ENCODE data around the gene FBXO34.

Gene FBXO34

GRCh38 chr14:55274146-55274545, 2.9 kb downstream of the FBXO34 start:
- no peaks in the 10 kb centered on the region for H3K9me3 Mint-ChIP-seq

GRCh38 chr14:55274751-55275150, 3.5 kb downstream of the FBXO34 start:
- DNase-seq = no peak
- Mint-ChIP-seq H3K27me3 (ENCODE audit: low read depth, poor library complexity) (peaks cover 4% of the 10 kb centered on the region), H3K4me1 (peaks cover 23% of the 10 kb centered on the region), H3K4me3 (no peak overlapping the region), H3K27ac (no peak overlapping the region), H3K9me3 (peaks cover 4% of the 10 kb centered on the region), H3K36me3 (ENCODE audit: low read depth) (peaks cover 39% of the 10 kb centered on the region)
- no peak for TF ChIP-seq CTCF (IDR thresholded peaks at IDR 0.05)

More at GRCh38 chr14:55274146-55274545, 2.9 kb downstream of the FBXO34 start:
- no peak for DNase-seq
- H3K27ac Mint-ChIP-seq = no peak overlapping the region
- peaks cover 33% of the 10 kb centered on the region for H3K36me3 Mint-ChIP-seq (ENCODE audit: low read depth)
- peaks cover 5% of the 10 kb centered on the region for H3K27me3 Mint-ChIP-seq (ENCODE audit: low read depth, poor library complexity)
- peaks cover 23% of the 10 kb centered on the region for H3K4me1 Mint-ChIP-seq
- TF ChIP-seq CTCF (IDR thresholded peaks at IDR 0.05) = no peak
- H3K4me3 Mint-ChIP-seq = no peak overlapping the region

GRCh38 chr14:55276736-55277135, 5.5 kb downstream of the FBXO34 start:
- Mint-ChIP-seq H3K27ac (no peak overlapping the region), H3K4me1 (peaks cover 24% of the 10 kb centered on the region)

GRCh38 chr14:55277972-55278740, 6.9 kb downstream of the FBXO34 start:
- H3K4me3 Mint-ChIP-seq = no peak overlapping the region
- peaks cover 21% of the 10 kb centered on the region for H3K4me1 Mint-ChIP-seq
- no peak overlapping the region for H3K27ac Mint-ChIP-seq
- H3K9me3 Mint-ChIP-seq = peaks cover 9% of the 10 kb centered on the region
- DNase-seq = no peak
- peaks cover 49% of the 10 kb centered on the region for H3K36me3 Mint-ChIP-seq (ENCODE audit: low read depth)
- H3K27me3 Mint-ChIP-seq (ENCODE audit: low read depth, poor library complexity) = peaks cover 4% of the 10 kb centered on the region
- no peak for TF ChIP-seq CTCF (IDR thresholded peaks at IDR 0.05)

More at GRCh38 chr14:55276736-55277135, 5.5 kb downstream of the FBXO34 start:
- Mint-ChIP-seq H3K27me3 (ENCODE audit: low read depth, poor library complexity) (no peaks in the 10 kb centered on the region), H3K36me3 (ENCODE audit: low read depth) (peaks cover 49% of the 10 kb centered on the region), H3K4me3 (no peak overlapping the region), H3K9me3 (peaks cover 9% of the 10 kb centered on the region)
- no peak for TF ChIP-seq CTCF (IDR thresholded peaks at IDR 0.05)
- no peak for DNase-seq

GRCh38 chr14:55279384-55279783, 8.2 kb downstream of the FBXO34 start:
- Mint-ChIP-seq H3K27ac (no peak overlapping the region), H3K4me3 (no peak overlapping the region), H3K36me3 (ENCODE audit: low read depth) (peaks cover 40% of the 10 kb centered on the region), H3K9me3 (peaks cover 9% of the 10 kb centered on the region), H3K27me3 (ENCODE audit: low read depth, poor library complexity) (peaks cover 4% of the 10 kb centered on the region), H3K4me1 (peaks cover 16% of the 10 kb centered on the region)
- TF ChIP-seq CTCF (IDR thresholded peaks at IDR 0.05) = no peak
- DNase-seq = no peak

GRCh38 chr14:55281316-55281839, 10.2 kb downstream of the FBXO34 start:
- TF ChIP-seq CTCF (IDR thresholded peaks at IDR 0.05) = no peak
- Mint-ChIP-seq H3K27ac (no peak overlapping the region), H3K4me1 (peaks cover 16% of the 10 kb centered on the region), H3K27me3 (ENCODE audit: low read depth, poor library complexity) (peaks cover 7% of the 10 kb centered on the region), H3K9me3 (peaks cover 9% of the 10 kb centered on the region), H3K36me3 (ENCODE audit: low read depth) (peaks cover 47% of the 10 kb centered on the region), H3K4me3 (no peak overlapping the region)
- DNase-seq = no peak
